CD4-positive, alpha-beta T cell treated with Interleukin-17A for 1 hour (primary cell): ENCODE results near the gene ABCB4.
A peak's percentile ranks its signal among the peaks of the same experiment; 100 is the strongest.

ENCODE experiments used
- DNase-seq: peaks from one replicate; pipeline ENCODE4 v3.0.0-alpha.2; 2020

Gene ABCB4

DNA sequence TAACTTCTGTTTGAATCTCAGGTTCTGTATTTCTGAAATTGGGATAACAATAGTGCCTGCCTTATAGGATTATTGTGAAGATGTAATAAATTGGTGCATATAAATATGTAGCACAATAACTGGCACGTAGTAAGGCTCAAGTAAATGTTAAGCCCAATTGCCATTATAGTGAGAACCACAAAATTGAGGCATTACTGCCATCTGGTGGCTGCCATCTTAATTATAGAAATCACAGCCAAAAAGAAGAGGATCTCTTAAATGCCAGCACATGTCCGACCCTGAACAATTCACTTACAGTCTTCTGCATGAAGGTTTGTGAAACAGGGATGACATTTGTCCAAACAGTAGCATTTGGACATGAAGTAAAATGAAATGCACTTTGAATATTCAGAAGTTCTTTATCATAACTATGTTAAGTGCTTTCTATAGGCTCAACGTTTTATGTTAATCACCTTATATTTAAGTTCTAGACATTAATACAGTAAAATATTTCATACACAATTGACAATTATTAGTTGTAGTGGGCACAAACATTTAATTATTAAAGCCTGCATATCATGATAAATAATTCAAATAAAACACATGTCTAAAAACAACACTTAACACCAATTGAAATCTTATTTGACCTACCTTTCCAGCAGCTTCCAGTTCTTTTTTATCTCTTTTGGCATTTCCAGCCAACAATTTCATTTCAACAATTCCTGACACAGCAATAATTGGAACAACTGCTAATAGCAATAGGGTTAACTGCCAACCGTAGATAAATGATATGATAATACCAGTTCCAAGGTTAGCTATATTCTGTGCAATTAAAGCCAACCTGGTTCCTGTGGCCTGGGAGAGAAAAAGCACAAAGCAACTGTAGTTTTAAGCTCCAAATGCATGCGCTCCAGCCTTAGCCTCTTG lies 58.5 kb downstream of the ABCB4 start:
- peak; percentile 81 for DNase-seq

DNA sequence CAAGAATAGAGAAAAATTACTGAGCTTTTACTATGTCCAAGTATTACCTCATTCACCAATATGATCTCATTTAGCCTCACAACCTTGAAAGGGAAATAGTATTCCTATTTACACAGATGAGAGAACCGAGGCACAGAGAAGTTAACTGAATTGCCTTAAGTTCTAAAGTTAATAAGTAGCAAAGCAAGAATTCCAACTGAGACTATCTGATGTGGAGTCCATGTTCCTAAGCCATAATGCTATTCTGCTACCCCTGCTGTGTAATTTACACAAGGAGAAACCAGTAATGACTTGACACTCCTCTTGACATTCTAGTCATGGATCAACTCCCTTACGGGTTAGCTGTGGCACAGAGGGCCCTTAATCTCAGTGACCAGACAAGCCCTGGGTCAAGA lies 60.7 kb downstream of the ABCB4 start:
- DNase-seq = no peak

DNA sequence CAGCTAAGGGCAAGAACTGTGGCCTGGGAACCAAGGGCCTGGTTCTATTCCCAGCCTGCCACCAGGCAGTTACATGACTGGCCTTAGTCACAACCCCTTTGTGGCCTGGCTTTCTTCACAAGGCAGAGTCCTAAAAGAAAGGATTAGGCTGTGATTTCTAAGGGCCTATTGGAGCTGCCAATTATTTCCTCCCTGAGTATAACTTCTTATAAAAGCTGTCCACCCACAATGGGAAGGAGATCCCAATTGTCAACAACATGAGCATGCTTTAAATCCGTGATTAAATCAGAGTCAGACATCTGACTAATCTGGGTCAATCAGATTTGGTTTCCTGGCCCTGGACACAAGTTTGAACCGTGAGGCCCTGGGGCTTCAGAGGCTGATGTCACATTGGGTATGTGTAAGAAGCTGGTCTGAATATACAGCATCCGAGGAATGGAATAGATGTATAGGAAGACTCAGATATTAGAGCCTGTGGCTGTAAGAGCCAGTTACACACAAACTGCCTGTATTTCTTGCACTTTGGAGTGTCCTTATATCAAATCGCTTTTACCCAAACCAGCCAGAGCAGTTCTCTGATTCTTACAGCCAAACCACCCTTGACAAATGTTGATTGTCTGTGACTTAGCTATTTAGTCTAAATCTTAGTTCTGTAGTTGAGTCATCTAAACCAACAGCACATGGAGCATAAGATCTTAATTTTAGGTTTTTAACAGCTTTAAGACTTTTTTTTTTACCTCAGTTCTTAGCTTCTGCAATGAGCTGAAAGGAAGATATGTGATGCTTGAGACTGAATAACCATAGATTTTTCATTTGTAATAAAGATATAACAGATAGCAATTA lies 61.3 kb downstream of the ABCB4 start:
- no peak for DNase-seq

DNA sequence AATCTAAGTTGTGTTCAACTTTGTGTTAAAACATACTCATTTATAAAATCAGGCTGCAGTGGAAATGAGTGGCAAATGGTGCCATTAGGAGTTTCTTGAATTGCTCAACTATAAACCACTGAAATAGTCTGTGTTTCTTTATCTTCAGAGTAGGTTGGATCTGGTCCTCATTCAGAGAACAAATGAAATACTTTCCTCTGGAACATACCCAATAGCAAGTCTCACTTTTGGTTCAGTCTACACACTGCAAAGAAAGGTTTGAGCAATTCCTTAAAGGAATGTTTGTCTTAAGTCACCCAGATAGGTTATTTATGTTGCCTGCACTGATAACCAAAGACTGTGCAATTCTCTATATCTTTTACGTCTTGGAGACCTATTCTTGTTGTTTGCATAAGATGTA lies 62.5 kb downstream of the ABCB4 start:
- no peak for DNase-seq

DNA sequence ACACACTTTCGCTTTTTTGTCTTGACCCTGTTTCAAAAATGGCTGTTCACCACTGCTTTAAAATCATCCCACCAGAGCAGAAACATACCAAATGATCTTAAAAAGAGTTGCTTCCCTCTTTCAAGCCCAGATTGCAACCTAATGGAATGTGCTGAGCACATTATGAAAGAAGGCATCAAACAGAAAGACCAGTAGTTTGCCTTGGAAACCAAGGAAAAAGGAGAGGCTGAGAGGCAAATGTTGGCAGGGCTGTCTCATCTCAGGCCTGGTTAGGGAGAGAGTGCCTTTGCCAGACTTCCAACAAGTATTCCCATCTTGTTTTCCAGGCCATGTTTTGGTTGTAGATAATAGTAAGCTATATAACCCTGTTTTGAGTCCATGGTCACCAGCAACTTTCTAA lies 64.3 kb downstream of the ABCB4 start:
- DNase-seq = no peak

DNA sequence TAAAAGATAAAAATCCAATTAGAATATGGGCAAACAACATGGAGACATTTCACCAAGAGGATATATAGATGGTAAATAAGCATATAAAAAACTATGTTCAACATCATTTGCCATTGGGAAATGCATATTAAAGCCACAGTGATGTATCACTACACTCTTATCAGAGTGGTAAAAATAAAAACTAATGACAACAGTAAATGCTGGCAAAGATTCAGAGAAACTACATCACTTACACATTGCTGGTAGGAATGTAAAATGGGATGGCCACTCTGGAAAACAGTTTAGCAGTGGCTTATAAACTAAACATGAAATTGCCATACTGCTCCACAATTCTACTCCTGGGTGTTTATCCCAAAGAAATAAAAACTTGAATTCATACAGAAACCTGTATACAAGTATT lies 70.8 kb downstream of the ABCB4 start:
- no peak for DNase-seq

DNA sequence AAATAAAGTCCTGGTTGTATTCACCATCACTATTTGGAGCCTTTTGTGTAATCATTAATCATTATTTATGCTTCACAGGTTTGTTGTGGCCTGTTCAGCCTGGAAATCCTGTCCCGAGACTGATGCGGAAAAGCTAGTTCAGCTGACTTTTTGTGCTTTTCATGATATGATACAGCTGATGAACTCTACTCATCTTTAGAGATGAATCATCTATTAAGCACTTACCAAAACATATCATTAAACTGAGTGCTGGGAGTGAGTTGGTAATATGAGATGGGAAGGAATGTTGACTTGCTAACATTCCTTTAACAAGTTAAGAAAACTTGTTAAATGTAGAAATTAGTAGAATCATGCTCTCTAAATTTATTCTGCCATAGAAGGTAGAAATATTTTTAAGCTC lies 77.0 kb downstream of the ABCB4 start:
- DNase-seq = no peak

DNA sequence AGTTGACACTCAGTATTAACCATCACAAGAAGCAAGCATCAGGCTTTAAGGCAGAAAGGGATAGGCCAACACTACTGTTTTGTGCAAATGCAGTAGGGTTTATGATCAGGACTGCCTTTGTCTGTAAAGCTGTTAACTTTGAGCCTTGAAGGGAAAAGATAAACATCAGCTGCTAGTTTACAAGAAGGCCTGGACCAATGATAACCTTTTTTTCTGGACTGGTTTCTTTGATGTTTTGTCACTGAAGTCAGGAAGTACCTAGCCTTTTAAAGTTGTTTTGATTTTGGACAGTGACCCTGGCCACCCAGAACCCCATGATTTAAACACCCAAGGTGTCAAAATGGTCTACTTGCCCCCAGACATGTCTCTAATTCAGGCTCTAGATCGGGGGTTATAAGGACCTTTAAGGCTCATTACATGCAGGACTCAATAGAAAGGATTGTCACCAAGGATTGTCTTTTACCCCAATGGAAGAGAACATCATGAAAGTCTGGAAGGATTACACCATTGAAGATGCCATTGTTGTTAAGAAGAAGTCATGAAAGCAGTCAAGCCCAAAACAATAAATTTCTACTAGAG lies 79.9 kb downstream of the ABCB4 start:
- DNase-seq = no peak

DNA sequence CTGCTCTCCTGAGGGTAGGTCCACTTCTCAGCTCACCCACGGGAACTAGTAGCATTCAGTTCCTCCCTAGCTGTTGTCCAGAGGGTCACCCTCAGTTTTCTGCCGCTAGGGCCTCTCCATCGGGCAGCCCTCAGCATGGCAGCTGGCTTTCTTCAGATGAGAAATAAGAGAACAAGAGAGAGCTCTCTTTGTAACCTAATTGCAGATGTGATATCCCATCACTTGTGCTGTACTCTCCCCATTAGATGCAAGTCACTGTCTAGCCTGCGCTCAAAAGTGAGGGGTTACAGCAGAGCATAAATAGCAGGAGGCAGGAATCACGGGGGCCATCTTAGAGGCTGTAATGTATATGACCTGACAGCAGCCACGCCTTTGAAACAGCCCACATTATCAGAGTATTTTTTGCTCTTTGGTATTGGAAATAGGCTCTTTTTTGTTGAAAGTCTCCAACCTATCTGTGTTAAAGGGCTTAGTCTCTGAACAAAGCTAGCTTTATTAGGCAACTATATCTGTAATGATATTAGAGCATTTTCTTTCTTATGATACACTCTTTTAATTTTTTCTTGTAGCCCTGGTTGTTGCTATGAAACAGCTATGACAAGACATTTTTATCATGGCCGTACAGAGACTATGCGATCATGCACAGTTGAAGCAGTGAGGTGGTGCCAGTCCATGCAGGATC lies 84.3 kb downstream of the ABCB4 start:
- DNase-seq = no peak

DNA sequence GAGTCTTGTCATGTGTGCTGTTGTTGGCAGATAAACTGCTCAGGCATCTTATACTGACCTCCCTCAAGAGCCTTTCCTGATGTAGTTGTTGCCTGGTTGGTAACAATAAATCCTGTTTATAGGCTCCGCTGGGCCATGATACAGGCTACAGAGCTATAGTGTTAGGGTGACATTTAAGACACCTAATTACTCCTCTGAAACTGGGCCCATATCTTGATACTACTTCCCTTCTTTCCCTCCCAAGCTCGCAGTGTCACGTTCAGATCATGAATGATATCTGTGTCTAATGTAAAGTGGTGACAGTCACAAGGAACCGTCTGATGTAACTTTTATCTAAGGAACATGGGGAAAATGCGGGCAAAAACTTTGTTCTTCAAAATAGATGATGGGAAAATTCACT lies 94.6 kb downstream of the ABCB4 start:
- DNase-seq = no peak

DNA sequence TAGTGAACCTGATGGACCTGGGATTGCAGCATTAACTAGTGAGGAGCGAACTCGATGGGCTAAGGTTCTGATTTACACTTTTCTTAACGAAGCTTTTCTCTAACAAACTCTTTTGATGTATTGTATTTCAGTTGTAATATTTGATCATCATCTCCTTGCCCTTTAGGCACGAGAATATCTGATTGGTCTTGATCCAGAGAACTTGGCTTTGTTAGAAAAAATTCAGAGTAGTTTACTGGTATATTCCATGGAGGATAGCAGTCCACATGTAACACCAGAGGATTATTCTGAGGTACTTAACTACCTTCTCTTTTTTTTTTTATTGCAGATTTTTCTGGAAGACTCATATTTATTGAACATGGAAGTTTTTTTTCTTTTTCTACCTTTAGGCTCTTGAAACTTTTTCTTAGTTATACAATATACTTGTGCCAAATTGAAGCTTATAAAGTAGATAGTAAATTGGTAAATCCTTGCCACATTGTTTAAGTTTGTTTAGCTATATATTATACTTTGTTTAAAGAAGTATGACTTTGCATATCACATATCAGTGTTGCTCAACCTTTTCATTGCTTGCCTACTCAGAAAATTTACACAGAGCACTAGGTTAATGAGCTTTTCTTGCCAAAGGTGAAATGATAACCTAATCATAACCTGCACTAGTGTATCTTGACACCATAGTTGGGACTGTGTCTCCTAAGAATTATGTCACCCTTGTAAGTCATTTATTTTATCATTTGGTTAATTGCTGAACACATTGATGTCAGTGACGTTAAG lies 99.6 kb downstream of the ABCB4 start:
- DNase-seq = no peak

DNA sequence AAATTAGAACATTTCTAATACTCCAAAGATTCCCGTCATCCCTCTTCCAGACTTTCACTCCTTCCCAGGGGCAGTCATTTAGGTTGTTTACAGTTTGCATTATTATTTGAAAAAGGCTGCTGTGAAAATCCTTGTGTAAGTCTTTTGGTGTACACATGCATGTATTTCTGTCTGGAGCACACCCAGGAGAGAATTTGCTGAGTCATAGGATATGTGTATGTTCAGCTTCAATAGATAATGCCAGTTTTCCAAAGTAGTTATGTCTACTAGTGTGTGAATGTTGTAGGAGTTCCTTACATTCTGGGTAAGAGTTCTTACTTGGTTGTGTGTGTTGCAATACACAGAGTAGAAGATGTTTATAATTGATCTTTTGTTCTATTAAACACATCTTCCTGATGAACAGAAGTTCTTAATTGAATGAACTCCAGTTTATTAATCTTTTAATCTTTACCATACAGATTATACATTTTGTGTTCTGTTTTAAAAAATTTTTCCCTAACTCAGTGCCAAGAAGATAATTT lies 104.8 kb downstream of the ABCB4 start:
- DNase-seq = no peak

DNA sequence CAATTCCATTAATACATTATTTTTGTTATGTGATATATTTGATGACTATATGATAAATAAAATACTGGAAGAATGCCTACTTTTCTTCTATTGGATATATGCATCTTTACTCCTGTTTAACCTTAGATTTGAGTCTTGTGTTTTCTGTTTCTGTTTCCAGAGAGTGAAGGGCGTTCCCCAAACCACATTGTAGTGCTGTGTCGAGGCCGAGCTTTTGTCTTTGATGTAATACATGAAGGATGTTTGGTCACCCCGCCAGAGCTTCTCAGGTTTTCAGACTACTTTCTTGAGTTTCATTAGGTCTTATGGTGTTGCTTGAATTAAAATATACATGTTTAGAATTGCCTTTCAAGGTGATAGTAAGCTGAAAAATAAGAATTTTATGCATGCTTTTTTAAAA lies 106.3 kb downstream of the ABCB4 start:
- peak; percentile 56 for DNase-seq

DNA sequence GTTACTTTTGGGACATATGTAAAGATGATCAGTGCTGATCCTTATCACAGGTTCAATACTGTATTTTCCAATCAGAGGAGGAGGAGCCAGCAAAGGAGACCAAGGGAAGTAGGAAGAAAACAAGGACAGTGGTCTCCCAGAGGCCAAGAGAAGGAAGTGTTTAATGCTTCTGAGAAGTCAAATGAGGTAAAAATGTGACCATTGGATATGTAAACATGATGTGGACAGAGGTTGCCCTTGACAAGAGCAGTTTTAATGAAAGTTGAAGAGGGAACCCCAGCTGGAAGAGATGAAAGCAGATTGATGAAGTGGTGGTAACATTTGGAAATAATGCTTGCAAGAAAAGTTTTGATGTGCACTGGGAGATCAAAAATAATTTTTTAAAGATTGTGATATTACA lies 111.2 kb downstream of the ABCB4 start:
- DNase-seq = no peak

DNA sequence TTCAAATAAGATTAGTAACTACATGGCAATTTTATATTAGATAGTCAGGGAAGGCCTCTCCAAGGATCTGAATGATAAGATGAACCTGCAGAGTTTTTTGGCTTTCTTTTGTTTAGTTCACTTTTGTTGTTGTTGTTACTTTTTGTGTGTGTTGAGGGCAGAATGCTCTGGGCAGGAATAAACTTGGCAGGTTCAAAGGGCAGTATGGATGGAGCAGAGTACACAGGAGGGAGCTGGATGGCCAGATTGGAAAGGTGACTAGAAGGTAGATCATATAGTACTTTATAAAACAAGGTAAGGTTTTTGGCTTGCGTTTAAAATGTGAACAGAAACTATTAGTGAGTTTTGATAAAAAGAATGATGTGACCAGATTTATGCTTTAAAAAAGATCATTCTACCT lies 112.1 kb downstream of the ABCB4 start:
- DNase-seq = no peak

DNA sequence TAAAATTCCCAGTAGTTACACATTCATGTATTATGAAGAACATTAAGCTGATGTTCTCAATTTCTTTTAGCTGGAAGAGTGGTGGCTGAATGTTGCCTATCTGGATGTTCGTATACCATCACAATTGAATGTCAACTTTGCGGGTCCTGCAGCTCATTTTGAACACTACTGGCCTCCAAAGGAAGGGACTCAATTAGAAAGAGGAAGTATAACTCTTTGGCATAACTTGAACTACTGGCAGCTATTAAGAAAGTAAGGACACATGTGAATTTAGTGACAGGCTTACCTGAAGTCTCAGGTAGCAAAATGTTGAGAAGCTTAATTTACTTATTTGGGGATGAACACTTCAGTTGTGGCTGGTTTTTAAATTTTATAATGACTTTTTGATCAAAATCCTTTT lies 114.2 kb downstream of the ABCB4 start:
- no peak for DNase-seq

DNA sequence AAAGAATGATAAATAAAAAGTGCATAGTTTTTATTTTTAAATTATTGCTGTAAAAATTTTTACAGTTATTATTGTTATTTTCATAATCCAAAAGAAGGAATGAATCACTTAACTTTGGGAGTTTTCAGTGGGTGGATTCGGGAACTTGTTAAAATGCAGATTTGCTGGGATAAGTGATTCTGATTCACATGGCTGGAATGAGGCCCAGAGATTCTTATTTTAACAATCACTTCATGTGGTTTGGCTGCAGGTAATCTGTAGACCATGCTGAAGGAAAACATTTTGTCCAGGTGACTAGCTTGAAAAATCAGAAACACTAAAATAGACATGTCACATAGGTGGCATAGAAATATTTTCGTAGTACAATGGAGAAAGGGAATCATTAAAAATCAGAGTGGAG lies 116.1 kb downstream of the ABCB4 start:
- no peak for DNase-seq

DNA sequence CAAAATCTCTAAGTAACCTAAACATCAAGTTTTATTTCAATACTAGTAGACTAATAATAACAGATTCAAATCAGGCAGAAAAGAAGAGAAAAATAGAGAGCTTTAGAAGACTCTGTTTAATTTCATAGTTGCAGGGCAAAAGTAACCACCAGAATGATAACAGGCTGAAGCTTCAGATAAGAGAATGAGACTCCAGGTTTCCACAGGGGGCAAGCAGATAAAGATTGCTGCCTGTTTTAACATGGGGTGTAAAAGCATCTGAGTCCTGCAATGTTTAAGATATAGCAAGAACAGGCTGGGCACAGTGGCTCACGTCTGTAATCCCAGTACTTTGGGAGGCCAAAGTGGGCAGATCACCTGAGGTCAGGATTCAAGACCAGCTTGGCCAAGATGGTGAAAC lies 119.0 kb downstream of the ABCB4 start:
- no peak for DNase-seq

DNA sequence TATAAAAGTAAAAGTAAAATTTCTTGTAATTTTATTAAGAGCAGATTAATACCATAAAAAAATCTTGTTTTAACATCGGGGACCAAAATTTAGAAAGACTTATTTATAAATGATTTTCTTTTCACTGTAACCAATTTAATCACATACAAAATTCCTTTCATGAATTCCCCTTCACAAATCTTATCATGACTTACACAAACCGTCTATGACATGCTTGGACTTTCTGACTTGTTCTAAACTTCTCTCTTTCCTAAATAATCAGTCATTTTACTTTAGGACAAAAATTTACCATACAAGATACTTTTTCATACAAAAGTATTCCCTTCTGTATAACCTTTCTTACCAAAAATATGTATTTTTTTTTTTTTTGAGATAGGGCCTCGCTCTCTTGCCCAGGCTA lies 120.7 kb downstream of the ABCB4 start:
- no peak for DNase-seq
